Duodenal mucosa (tissue), 2 donors: ENCODE results near the gene KRT78.

Source experiments
- H3K27ac ChIP-seq: one replicate; pipeline ENCODE4 v1.7.0; 2013; ENCODE audit warnings: low read depth, low read length
- H3K27me3 ChIP-seq, 2 donors: one replicate each; pipeline ENCODE4 v1.7.0; 2013; ENCODE audit warnings: low read length in 2 of 2, control low read depth in 1 of 2; ENCODE audit not compliant: insufficient read depth in 2 of 2, control insufficient read depth in 1 of 2
- H3K36me3 ChIP-seq, 2 donors: one replicate each; pipeline ENCODE4 v1.7.0; 2013; ENCODE audit warnings: low read length in 2 of 2, control low read depth in 1 of 2; ENCODE audit not compliant: insufficient read depth in 2 of 2, control insufficient read depth in 1 of 2
- H3K4me1 ChIP-seq, 2 donors: one replicate each; pipeline ENCODE4 v1.7.0; 2013; ENCODE audit warnings: low read length in 2 of 2, control low read depth in 1 of 2; ENCODE audit not compliant: insufficient read depth in 2 of 2, control insufficient read depth in 1 of 2
- H3K4me3 ChIP-seq, 2 donors: one replicate each; pipeline ENCODE4 v1.7.0; 2013; ENCODE audit warnings: low read length in 2 of 2, low read depth in 1 of 2
- H3K9ac ChIP-seq, 2 donors: one replicate each; pipeline ENCODE4 v1.7.0; 2013; ENCODE audit warnings: low read length in 2 of 2, low read depth in 1 of 2
- H3K9me3 ChIP-seq, 2 donors: one replicate each; pipeline ENCODE4 v1.7.0; 2013; ENCODE audit warnings: low read length in 2 of 2, control low read depth in 1 of 2; ENCODE audit not compliant: control insufficient read depth in 1 of 2

Gene KRT78

DNA sequence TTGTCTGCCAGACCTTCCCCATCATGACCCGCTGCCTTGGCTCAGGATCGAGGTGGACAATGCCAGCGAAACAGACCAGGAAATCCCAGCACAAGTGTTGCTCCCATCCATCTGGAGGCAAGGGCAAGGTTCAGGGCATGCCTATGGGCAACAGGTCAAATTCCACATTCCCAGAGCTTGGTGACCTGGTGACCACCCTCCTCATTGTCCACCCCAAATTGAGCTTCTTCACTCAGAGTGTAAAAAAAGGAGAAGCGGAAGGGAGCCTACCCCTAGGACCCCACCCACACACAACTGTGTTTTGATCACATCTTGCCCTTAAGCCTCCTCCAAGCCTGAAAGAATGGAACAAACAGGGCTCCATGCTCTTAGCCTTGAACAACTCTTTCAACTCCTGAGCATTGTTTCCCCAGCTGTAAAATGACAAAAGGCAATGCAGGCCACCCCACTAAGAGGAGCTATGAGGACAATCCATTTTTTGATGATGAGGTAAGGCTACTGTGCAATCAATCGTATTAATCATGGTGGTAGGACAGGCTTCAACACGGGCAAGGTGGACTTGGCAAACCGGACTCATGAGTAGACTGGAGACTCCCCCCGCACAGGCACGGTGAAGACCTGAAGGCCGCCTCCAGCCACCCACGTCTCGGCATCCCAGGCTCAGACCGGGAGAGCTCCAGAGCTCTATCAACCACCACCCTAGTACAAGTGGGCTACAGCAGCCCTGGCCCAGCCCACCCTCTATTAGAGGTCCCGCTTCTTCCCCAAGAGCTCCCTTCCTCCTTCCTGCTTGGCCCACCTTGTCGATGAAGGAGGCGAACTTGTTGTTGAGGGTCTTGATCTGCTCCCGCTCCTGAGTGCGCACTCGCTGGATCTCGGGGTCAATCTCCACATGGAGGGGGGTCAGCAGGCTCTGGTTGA, 15.5 kb downstream of the KRT78 start:
- Histone ChIP-seq H3K27me3 (peaks cover 0 to 6% of the 10 kb centered on the region in 2 donors), H3K4me3 (no peak overlapping the region), H3K36me3 (no peaks in the 10 kb centered on the region)

DNA sequence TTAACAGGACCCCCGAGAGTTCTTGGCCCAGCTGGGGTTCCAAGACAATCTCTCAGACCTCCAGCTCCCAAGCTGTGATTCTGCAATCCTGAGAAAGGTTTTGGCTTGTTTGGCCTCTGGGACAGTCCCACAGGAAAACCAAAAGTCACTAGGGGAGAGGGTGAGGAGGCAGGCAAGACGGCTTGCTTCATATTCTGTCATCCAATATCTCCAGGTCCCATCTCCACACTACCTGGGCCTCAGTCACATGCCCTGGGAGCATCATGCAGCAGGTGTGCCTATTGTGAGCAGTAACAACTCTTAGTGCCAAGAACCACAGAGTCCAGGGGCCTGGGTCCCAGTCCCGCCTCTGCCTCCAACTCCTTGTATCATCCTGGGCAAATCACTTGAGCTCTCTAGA, 16.3 kb downstream of the KRT78 start:
- H3K4me1 ChIP-seq, result peaks cover 0 to 11% of the 10 kb centered on the region in 2 donors
- no peaks in the 10 kb centered on the region for H3K9me3 ChIP-seq
- H3K36me3 ChIP-seq, result no peaks in the 10 kb centered on the region
- no peak overlapping the region for H3K4me3 ChIP-seq
- no peak overlapping the region for H3K27ac ChIP-seq
- H3K9ac ChIP-seq, result no peak overlapping the region
- peaks cover 0 to 6% of the 10 kb centered on the region in 2 donors for H3K27me3 ChIP-seq

More for the DNA sequence above, 15.5 kb downstream of the KRT78 start:
- no peak overlapping the region for H3K9ac ChIP-seq
- peaks cover 0 to 11% of the 10 kb centered on the region in 2 donors for H3K4me1 ChIP-seq
- H3K9me3 ChIP-seq, result no peaks in the 10 kb centered on the region
- H3K27ac ChIP-seq, result no peak overlapping the region

DNA sequence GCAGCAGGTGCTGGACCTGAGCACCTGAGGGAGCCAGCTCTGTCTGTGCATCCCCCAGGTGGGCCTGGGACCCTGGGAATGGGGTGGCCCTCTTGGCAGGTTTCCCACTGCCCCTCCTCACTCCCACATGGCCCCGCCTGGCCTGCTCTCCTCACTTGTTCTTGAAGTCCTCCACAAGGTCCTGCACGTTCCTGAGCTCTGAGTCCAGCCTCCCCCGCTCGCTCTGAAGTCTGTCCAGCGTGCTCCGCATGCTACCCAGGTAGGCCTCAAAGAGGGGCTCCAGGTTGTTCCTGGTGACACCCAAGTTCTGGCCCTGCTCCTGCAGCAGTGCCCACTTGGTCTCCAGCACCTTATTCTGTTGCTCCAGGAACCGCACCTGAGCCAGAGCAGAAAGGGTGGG, 17.5 kb downstream of the KRT78 start:
- no peak overlapping the region for H3K27ac ChIP-seq
- peaks cover 0 to 11% of the 10 kb centered on the region in 2 donors for H3K4me1 ChIP-seq
- no peak overlapping the region for H3K4me3 ChIP-seq

DNA sequence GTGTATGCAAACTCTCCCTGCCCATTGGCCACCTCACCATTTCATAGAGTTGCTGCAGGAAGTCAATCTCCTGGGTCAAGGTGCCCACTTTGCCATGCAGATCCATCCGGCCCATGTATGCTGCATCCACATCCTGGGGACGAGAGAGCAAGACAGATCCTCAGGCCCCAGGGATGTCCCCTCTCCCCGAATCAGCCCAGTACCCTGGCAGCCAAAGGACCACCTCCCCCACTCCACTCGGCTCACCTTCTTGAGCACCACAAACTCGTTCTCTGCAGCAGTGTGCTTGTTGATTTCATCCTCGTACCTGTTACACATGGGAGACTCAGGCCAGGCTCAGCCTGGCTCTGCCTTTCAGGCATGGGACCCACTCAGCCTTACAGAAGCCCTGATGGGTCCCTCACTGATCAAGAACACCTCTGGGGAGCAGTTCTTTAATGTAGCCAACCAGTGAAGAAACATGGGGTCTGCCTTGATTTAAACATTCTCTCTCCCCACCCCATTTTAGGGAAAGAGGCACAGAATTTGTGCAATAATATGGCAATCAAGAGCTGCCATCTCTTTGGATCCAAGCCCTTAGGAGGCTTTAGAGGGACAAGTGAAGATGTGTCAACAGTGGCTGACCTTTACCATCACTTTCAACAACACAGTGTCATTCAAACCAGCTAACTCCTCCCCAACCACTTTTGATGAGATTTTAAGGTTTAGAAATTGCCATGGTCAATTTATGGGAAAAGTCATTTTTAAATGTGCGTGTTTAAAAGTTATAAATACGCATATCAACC, 18.6 kb downstream of the KRT78 start:
- Histone ChIP-seq H3K36me3 (no peaks in the 10 kb centered on the region), H3K4me3 (no peak overlapping the region), H3K27me3 (no peaks in the 10 kb centered on the region)

More for the DNA sequence above, 17.5 kb downstream of the KRT78 start:
- peaks cover 0 to 3% of the 10 kb centered on the region in 2 donors for H3K27me3 ChIP-seq
- H3K9me3 ChIP-seq, result no peaks in the 10 kb centered on the region
- H3K36me3 ChIP-seq, result no peaks in the 10 kb centered on the region
- H3K9ac ChIP-seq, result no peak overlapping the region

DNA sequence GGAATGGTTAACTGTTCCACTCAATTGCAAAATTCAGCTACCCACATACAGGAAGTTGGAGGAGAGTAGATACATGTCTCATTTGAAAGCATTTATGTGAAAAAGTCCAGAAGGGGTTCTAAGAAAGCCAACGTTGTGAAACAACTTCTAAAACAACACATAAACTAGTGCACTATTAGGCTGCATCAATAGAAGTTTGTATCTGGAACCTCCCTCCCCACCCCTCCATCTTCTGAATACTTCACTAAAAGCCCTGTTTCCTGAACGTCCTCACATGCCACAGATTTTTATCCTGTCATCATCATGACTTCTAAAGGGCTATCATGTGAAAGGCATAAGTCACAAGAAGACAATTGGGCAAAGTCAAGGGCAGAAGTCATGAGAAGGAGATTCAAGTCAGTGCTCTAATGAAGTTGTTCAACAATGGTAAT, 20.2 kb downstream of the KRT78 start:
- no peaks in the 10 kb centered on the region for H3K27me3 ChIP-seq
- H3K36me3 ChIP-seq, result no peaks in the 10 kb centered on the region
- H3K4me1 ChIP-seq, result peaks cover 0 to 11% of the 10 kb centered on the region in 2 donors
- no peak overlapping the region for H3K27ac ChIP-seq
- H3K9ac ChIP-seq, result no peak overlapping the region
- H3K9me3 ChIP-seq, result no peaks in the 10 kb centered on the region
- H3K4me3 ChIP-seq, result no peak overlapping the region

More for the DNA sequence above, 18.6 kb downstream of the KRT78 start:
- Histone ChIP-seq H3K27ac (no peak overlapping the region), H3K4me1 (peaks cover 0 to 11% of the 10 kb centered on the region in 2 donors), H3K9me3 (no peaks in the 10 kb centered on the region), H3K9ac (no peak overlapping the region)

DNA sequence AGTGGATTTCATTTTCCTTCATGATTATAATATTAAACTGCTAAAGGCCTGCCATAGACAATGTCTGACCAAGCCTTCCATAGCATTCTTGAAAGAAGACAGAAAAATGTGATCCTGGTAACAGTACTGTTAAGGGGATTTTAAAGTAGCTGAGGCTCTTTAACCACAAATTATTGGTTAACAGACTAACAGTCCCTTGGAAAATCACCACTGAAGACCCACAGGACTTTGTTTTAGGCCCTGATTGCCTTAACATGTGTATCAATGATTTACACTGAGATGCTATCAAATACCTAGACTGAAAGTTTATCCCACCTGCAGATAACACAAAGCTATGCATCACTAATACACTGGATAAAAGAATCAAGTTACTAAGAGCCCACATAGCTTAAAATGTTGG, 20.6 kb downstream of the KRT78 start:
- Histone ChIP-seq H3K9ac (no peak overlapping the region), H3K4me1 (peaks cover 0 to 9% of the 10 kb centered on the region in 2 donors), H3K27ac (no peak overlapping the region), H3K36me3 (no peaks in the 10 kb centered on the region), H3K9me3 (no peaks in the 10 kb centered on the region), H3K4me3 (no peak overlapping the region), H3K27me3 (no peaks in the 10 kb centered on the region)

DNA sequence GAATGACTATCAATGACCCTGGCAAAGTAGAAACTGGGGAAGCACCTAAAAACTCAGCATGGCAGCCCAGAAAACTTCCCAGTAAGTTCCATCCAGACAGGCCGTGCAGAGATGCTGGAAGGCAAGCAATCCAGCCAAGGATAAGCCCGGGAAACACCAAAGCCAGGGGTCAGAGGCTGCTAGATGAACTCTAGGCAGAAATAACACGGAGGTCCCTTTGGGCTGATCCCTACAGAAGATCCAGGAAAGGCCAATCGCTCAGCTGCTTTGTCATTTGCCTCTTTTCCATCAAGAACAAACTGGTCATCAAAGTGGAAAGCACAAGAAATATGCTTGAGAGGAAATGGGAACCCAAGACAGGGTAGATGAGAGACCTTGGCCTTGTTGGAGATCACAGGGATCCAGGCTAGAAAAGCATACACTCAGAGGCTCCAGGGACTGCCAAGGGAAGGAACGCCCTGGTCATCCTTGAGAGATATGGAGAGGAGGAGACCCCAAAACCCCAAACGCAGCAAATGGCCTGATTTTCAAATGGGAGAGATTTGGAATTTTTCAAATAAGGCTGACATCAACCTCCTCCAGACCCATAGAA, 21.2 kb downstream of the KRT78 start:
- Histone ChIP-seq H3K9me3 (no peaks in the 10 kb centered on the region), H3K36me3 (no peaks in the 10 kb centered on the region), H3K27ac (no peak overlapping the region), H3K4me1 (peaks cover 0 to 4% of the 10 kb centered on the region in 2 donors), H3K4me3 (no peak overlapping the region), H3K27me3 (no peaks in the 10 kb centered on the region), H3K9ac (no peak overlapping the region)

DNA sequence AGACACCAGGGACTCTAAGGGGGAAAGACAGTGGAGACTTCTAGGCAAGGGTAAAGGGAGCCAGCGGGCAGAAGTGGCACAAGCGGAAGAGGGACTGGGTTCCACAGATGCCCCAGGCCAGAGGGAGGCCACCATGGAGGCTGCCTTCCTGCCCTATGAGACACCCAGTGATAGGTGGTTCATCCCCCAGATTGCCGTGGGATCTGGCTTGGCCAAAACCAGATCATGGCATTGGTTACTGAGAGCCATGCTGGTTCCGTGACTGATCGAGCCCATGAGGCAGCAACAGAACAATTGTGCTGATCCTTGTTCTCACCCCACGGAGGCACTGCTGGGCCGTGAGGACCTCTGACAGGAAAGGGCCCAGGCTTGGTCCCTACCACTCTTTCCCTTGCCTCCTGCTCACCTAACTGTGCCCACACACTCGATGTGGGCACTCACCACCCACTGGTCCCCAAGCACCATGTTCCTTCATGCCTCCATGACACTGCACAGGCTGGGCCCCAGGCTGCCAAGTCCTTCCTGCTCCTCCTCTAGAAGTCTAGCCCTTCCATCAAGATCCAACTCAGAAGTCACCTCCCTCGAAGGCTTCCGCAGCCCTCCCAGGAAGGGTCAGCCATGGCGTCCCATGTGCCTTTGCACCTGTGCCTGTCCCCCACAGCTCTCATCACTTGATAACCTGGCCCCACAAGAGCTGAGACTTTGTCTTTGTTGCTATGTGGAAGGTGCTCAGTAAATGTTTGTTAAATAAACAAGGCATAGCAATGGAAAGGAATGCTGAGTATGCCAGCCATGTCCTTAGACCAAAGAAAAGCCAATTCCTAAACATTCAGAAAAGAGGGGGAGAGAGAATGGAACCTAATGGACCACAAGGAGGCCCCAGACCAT, 21.9 kb downstream of the KRT78 start:
- Histone ChIP-seq H3K9ac (no peak overlapping the region), H3K9me3 (no peaks in the 10 kb centered on the region), H3K36me3 (no peaks in the 10 kb centered on the region), H3K27ac (no peak overlapping the region), H3K27me3 (no peaks in the 10 kb centered on the region), H3K4me3 (no peak overlapping the region), H3K4me1 (peaks cover 6 to 8% of the 10 kb centered on the region in 2 donors)

DNA sequence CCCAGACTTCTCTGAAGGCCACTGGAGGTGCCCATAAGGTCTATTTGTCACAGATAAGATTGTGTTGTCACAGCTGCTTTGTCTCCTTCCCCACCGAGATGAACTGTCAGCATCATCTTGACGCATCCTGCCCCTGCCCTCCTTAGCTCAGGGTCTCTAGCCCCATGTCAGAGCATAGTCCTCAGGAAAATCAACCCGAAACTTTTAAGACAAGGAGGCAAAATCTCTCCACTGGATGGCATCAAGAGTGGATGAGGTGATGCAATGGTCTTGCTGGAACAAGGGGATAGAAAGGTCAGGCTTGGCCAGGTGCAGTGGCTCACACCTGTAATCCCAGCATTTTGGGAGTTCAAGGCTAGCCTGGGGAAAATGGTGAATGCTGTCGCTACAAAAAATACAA, 22.8 kb downstream of the KRT78 start:
- Histone ChIP-seq H3K27ac (no peak overlapping the region), H3K4me1 (peaks cover 7 to 14% of the 10 kb centered on the region in 2 donors), H3K4me3 (no peak overlapping the region), H3K9me3 (no peaks in the 10 kb centered on the region), H3K36me3 (no peaks in the 10 kb centered on the region), H3K27me3 (no peaks in the 10 kb centered on the region), H3K9ac (no peak overlapping the region)
